HepG2 (cell line): ENCODE data around the gene SIK3. TPM values are rescaled to one million over a fixed set of nuclear protein-coding genes. Genes with fewer than 3 reads are reported as not detected.

Experiments
- CC2D1A ChIP-seq: sonication (generic); formaldehyde crosslinking; IDR thresholded peaks from 2 replicates; pipeline ENCODE4 v1.8.1; 2023; ENCODE audit warnings: mild to moderate bottlenecking, missing genetic modification reagents
- KDM2A ChIP-seq: sonication (generic); formaldehyde crosslinking; IDR thresholded peaks from 2 replicates; pipeline ENCODE4 v1.4.0; 2020; ENCODE audit warnings: low read depth, missing genetic modification reagents, borderline replicate concordance
- MXI1 ChIP-seq: IDR thresholded peaks from 3 replicates; pipeline ENCODE4 v1.6.1; 2012; ENCODE audit warnings: low read depth, low read length, inconsistent platforms, borderline replicate concordance
- NFYC ChIP-seq: IDR thresholded peaks from 2 replicates; pipeline ENCODE4 v1.6.1; 2016; ENCODE audit warnings: missing genetic modification reagents, missing compliant biosample characterization
- ONECUT2 ChIP-seq: sonication (generic); formaldehyde crosslinking; IDR thresholded peaks from 2 replicates; pipeline ENCODE4 v1.4.0; 2020; ENCODE audit warnings: missing genetic modification reagents
- ZNF484 ChIP-seq: sonication (generic); formaldehyde crosslinking; IDR thresholded peaks from 2 replicates; pipeline ENCODE4 v1.5.1; 2020; ENCODE audit warnings: mild to moderate bottlenecking, low read depth, missing genetic modification reagents, borderline replicate concordance
- ZNF572 ChIP-seq: sonication (generic); formaldehyde crosslinking; IDR thresholded peaks from 2 replicates; pipeline ENCODE4 v1.5.1; 2020; ENCODE audit warnings: mild to moderate bottlenecking, missing genetic modification reagents
- ZNF7 ChIP-seq: IDR thresholded peaks from 2 replicates; pipeline ENCODE4 v1.6.1; 2016; ENCODE audit warnings: missing biosample characterization, missing genetic modification reagents
- ZNF766 ChIP-seq: sonication (generic); formaldehyde crosslinking; IDR thresholded peaks from 2 replicates; pipeline ENCODE4 v1.5.0; 2020; ENCODE audit warnings: missing genetic modification reagents, borderline replicate concordance
- ZNF781 ChIP-seq: sonication (generic); formaldehyde crosslinking; IDR thresholded peaks from 2 replicates; pipeline ENCODE4 v1.5.1; 2020; ENCODE audit warnings: borderline replicate concordance, mild to moderate bottlenecking, missing genetic modification reagents; ENCODE audit errors: not compliant biosample characterization
- polyA plus RNA-seq, 8 experiments: library from polyadenylated mRNA; depleted of rRNA in 3 of 8; stranded (reverse) in 7 of 8; unstranded in 1 of 8; fragments of >200 nt; fragmentation: Illumina TruSeq in 4 of 8; extraction: Trizol in 4 of 8; gene quantifications; 2 replicates each; pipeline versions ENCODE4 v1.2.1 to v1.2.3, GENCODE V29; 2011 to 2016; ENCODE audit warnings: low read depth in 4 of 8, missing spikeins in 1 of 8, mixed read lengths in 1 of 8; ENCODE audit not compliant: insufficient read depth in 1 of 8
- total RNA-seq, 5 experiments: library from RNA; depleted of rRNA; stranded (reverse); fragments of >200 nt; fragmentation: Illumina TruSeq; extraction: Trizol; gene quantifications; 2 replicates each; pipeline ENCODE4 v1.2.3, GENCODE V29; 2016; ENCODE audit warnings: low read depth in 1 of 5
- TF ChIP-seq, protein P1 (sequence below), 2 experiments: fragments of 450-650 bp in 1 of 2; sonication (generic) in 1 of 2; formaldehyde crosslinking in 1 of 2; IDR thresholded peaks; 2 replicates each; pipeline versions ENCODE4 v1.6.1 to v1.8.0; 2016 to 2022; ENCODE audit warnings: antibody characterized with exemption in 1 of 2, mild to moderate bottlenecking in 1 of 2, missing genetic modification reagents in 1 of 2
- TF ChIP-seq, protein P2 (sequence below): sonication (generic); formaldehyde crosslinking; IDR thresholded peaks from 2 replicates; pipeline ENCODE4 v1.4.0; 2020; ENCODE audit warnings: missing genetic modification reagents, borderline replicate concordance
- TF ChIP-seq, protein P3 (sequence below): sonication (generic); formaldehyde crosslinking; IDR thresholded peaks from 2 replicates; pipeline ENCODE4 v1.5.0; 2020; ENCODE audit warnings: missing genetic modification reagents

The SIK3 gene
- total and polyA plus RNA-seq, 2 of the 13 experiments (the other 11 are each of a cell fraction or from before 2014, with no cell fraction given) = 5.7 to 9.8 TPM

DNA sequence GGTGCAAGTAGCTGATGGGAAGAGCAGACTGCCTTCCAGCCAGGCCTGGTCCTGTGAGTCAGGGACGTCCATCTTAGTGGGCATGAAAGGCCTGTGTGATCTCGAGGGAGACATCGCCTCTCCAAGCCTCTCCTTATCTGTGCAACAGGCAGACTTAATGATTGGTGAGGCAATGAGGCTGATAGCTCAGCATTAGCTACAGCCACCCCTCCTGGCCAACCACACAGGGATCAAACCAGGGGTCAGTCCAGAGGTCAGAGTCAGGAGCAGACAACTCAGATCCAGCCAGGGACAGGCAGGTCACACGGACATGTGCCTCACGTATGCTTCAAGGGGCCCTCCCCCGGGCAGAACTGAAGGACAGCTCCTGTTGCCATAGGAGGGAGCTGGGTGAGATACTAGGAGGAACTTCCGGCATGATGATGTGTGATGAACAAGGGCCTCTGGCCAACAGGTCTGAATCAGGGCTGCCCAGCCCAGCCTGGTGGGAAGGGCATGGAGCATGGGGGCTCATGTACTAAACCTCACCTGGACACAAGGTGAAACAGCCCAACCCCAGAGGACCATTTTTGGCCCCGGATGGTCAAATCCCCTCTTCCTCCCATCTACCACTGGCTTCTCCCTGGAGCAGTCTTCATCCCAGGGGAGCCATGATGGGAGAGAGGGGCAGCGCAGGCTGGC lies 271.3 kb downstream of the SIK3 start (continued):
- TF ChIP-seq, protein P1, sequence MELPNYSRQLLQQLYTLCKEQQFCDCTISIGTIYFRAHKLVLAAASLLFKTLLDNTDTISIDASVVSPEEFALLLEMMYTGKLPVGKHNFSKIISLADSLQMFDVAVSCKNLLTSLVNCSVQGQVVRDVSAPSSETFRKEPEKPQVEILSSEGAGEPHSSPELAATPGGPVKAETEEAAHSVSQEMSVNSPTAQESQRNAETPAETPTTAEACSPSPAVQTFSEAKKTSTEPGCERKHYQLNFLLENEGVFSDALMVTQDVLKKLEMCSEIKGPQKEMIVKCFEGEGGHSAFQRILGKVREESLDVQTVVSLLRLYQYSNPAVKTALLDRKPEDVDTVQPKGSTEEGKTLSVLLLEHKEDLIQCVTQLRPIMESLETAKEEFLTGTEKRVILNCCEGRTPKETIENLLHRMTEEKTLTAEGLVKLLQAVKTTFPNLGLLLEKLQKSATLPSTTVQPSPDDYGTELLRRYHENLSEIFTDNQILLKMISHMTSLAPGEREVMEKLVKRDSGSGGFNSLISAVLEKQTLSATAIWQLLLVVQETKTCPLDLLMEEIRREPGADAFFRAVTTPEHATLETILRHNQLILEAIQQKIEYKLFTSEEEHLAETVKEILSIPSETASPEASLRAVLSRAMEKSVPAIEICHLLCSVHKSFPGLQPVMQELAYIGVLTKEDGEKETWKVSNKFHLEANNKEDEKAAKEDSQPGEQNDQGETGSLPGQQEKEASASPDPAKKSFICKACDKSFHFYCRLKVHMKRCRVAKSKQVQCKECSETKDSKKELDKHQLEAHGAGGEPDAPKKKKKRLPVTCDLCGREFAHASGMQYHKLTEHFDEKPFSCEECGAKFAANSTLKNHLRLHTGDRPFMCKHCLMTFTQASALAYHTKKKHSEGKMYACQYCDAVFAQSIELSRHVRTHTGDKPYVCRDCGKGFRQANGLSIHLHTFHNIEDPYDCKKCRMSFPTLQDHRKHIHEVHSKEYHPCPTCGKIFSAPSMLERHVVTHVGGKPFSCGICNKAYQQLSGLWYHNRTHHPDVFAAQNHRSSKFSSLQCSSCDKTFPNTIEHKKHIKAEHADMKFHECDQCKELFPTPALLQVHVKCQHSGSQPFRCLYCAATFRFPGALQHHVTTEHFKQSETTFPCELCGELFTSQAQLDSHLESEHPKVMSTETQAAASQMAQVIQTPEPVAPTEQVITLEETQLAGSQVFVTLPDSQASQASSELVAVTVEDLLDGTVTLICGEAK (IDR thresholded peaks at IDR 0.05) = no peak
- TF ChIP-seq, protein P1 (CRISPR knock-in tag; IDR thresholded peaks at IDR 0.05) = no peak; the same call in 1 of the 2 replicates
- TF ChIP-seq, protein P2, sequence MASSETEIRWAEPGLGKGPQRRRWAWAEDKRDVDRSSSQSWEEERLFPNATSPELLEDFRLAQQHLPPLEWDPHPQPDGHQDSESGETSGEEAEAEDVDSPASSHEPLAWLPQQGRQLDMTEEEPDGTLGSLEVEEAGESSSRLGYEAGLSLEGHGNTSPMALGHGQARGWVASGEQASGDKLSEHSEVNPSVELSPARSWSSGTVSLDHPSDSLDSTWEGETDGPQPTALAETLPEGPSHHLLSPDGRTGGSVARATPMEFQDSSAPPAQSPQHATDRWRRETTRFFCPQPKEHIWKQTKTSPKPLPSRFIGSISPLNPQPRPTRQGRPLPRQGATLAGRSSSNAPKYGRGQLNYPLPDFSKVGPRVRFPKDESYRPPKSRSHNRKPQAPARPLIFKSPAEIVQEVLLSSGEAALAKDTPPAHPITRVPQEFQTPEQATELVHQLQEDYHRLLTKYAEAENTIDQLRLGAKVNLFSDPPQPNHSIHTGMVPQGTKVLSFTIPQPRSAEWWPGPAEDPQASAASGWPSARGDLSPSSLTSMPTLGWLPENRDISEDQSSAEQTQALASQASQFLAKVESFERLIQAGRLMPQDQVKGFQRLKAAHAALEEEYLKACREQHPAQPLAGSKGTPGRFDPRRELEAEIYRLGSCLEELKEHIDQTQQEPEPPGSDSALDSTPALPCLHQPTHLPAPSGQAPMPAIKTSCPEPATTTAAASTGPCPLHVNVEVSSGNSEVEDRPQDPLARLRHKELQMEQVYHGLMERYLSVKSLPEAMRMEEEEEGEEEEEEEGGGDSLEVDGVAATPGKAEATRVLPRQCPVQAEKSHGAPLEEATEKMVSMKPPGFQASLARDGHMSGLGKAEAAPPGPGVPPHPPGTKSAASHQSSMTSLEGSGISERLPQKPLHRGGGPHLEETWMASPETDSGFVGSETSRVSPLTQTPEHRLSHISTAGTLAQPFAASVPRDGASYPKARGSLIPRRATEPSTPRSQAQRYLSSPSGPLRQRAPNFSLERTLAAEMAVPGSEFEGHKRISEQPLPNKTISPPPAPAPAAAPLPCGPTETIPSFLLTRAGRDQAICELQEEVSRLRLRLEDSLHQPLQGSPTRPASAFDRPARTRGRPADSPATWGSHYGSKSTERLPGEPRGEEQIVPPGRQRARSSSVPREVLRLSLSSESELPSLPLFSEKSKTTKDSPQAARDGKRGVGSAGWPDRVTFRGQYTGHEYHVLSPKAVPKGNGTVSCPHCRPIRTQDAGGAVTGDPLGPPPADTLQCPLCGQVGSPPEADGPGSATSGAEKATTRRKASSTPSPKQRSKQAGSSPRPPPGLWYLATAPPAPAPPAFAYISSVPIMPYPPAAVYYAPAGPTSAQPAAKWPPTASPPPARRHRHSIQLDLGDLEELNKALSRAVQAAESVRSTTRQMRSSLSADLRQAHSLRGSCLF (CRISPR knock-in tag) = peak; percentile 49; the same call in 1 of the 2 replicates
- TF ChIP-seq ONECUT2 (CRISPR knock-in tag) = peak; percentile 63; the same call in 1 of the 2 replicates
- TF ChIP-seq ZNF781 (CRISPR knock-in tag) = no peak
- TF ChIP-seq ZNF7 (CRISPR knock-in tag) = no peak
- no peak for TF ChIP-seq CC2D1A (CRISPR knock-in tag)
- peak; percentile 57 for TF ChIP-seq NFYC (CRISPR knock-in tag)
- TF ChIP-seq ZNF484 (CRISPR knock-in tag) = no peak
- TF ChIP-seq ZNF766 (CRISPR knock-in tag) = no peak
- peak; percentile 63; the same call in 1 of the 3 replicates for TF ChIP-seq MXI1
- peak; percentile 31; the same call in 1 of the 2 replicates for TF ChIP-seq KDM2A (CRISPR knock-in tag)
- no peak for TF ChIP-seq ZNF572 (CRISPR knock-in tag)
- TF ChIP-seq, protein P3, sequence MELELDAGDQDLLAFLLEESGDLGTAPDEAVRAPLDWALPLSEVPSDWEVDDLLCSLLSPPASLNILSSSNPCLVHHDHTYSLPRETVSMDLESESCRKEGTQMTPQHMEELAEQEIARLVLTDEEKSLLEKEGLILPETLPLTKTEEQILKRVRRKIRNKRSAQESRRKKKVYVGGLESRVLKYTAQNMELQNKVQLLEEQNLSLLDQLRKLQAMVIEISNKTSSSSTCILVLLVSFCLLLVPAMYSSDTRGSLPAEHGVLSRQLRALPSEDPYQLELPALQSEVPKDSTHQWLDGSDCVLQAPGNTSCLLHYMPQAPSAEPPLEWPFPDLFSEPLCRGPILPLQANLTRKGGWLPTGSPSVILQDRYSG = no peak
